HEK293 (cell line): Measurements from ENCODE around the gene RAD21L1.
"Not testable (repeated sequence)": the region's sequence is repeated elsewhere in the genome, so short reads cannot be mapped to it uniquely, and the experiment has no call there.

ENCODE experiments used
- CTCF ChIA-PET: fragments of 350-600 bp; formaldehyde crosslinking; extraction: SDS; loops from one replicate; lab custom pipeline; 2021; ENCODE audit warnings: antibody characterized with exemption; lab: Yijun Ruan, JAX
- POLR2A ChIA-PET: fragments of 300-600 bp; formaldehyde crosslinking; extraction: SDS; loops from one replicate; lab custom pipeline; 2020; ENCODE audit warnings: antibody characterized with exemption, inconsistent platforms; lab: Yijun Ruan, JAX
- H3K27ac ChIP-seq: fragments of 200-500 bp; sonication (Bioruptor generic); 2 replicates; pipeline ENCODE4 v1.5.1; 2014; ENCODE audit warnings: low read depth, low read length, control low read depth, inconsistent platforms; ENCODE audit errors: extremely low read depth
- H3K36me3 ChIP-seq, 2 experiments: fragments of 200-500 bp in 1 of 2; sonication (Bioruptor generic) in 1 of 2; 1 replicate in 1 of 2; 2 replicates in 1 of 2; pipeline ENCODE4 v1.5.1; 2014 to 2017; ENCODE audit warnings: inconsistent platforms in 2 of 2, low read length in 2 of 2; ENCODE audit not compliant: control insufficient read depth in 2 of 2, insufficient read depth in 1 of 2
- H3K4me1 ChIP-seq: fragments of 200-500 bp; sonication (Bioruptor generic); 2 replicates; pipeline ENCODE4 v1.5.1; 2014; ENCODE audit warnings: mild to moderate bottlenecking, low read length, inconsistent platforms; ENCODE audit not compliant: control insufficient read depth, insufficient read depth
- H3K4me3 ChIP-seq: 2 replicates; pipeline ENCODE4 v1.5.1; 2011; ENCODE audit warnings: low read depth, mild to moderate bottlenecking, control low read depth, low read length, moderate library complexity
- H3K9me3 ChIP-seq: fragments of 200-500 bp; sonication (Bioruptor generic); 2 replicates; pipeline ENCODE4 v1.5.1; 2014; ENCODE audit warnings: low read depth, low read length, inconsistent platforms; ENCODE audit not compliant: control insufficient read depth, insufficient read depth
- BCL6B ChIP-seq: fragments of 450-650 bp; formaldehyde crosslinking; IDR thresholded peaks from 2 replicates; pipeline ENCODE4 v1.5.1; 2017; ENCODE audit warnings: missing biosample characterization, missing genetic modification characterization
- CTCF ChIP-seq: fragments of 450-650 bp; formaldehyde crosslinking; IDR thresholded peaks from 2 replicates; pipeline ENCODE4 v1.5.1; 2016; ENCODE audit warnings: missing biosample characterization, missing genetic modification characterization
- HIC1 ChIP-seq: fragments of 450-650 bp; formaldehyde crosslinking; IDR thresholded peaks from 2 replicates; pipeline ENCODE4 v1.5.1; 2016; ENCODE audit warnings: missing biosample characterization, missing genetic modification characterization
- HOXA7 ChIP-seq: sonication (generic); formaldehyde crosslinking; IDR thresholded peaks from 2 replicates; pipeline ENCODE4 v1.8.1; 2022; ENCODE audit warnings: missing genetic modification reagents, borderline replicate concordance
- HOXC10 ChIP-seq: sonication (generic); formaldehyde crosslinking; IDR thresholded peaks from 2 replicates; pipeline ENCODE4 v1.8.1; 2023; ENCODE audit warnings: mild to moderate bottlenecking, missing genetic modification reagents
- MYNN ChIP-seq: fragments of 450-650 bp; formaldehyde crosslinking; IDR thresholded peaks from 2 replicates; pipeline ENCODE4 v1.5.1; 2016; ENCODE audit warnings: missing biosample characterization, missing genetic modification characterization, borderline replicate concordance
- OSR2 ChIP-seq: fragments of 450-650 bp; formaldehyde crosslinking; IDR thresholded peaks from 2 replicates; pipeline ENCODE4 v1.5.1; 2016; ENCODE audit warnings: missing biosample characterization, missing genetic modification characterization
- ZNF146 ChIP-seq: fragments of 450-650 bp; formaldehyde crosslinking; IDR thresholded peaks from 2 replicates; pipeline ENCODE4 v1.5.1; 2016; ENCODE audit warnings: missing biosample characterization, missing genetic modification characterization
- ZNF2 ChIP-seq: fragments of 450-650 bp; formaldehyde crosslinking; IDR thresholded peaks from 2 replicates; pipeline ENCODE4 v1.5.1; 2016; ENCODE audit warnings: missing biosample characterization, missing genetic modification characterization
- ZNF24 ChIP-seq: fragments of 450-650 bp; formaldehyde crosslinking; IDR thresholded peaks from 2 replicates; pipeline ENCODE4 v1.5.1; 2016; ENCODE audit warnings: missing biosample characterization, missing genetic modification characterization
- ZNF302 ChIP-seq: fragments of 450-650 bp; formaldehyde crosslinking; IDR thresholded peaks from 2 replicates; pipeline ENCODE4 v1.5.1; 2016; ENCODE audit warnings: missing biosample characterization, missing genetic modification characterization, low read depth
- ZNF335 ChIP-seq: fragments of 450-650 bp; formaldehyde crosslinking; conservative IDR thresholded peaks from 2 replicates; pipeline ENCODE4 v1.5.1; 2016; ENCODE audit warnings: missing biosample characterization, missing genetic modification characterization
- ZNF433 ChIP-seq: fragments of 450-650 bp; formaldehyde crosslinking; IDR thresholded peaks from 2 replicates; pipeline ENCODE4 v1.5.1; 2016; ENCODE audit warnings: missing biosample characterization, missing genetic modification characterization, low read depth
- ZNF513 ChIP-seq: fragments of 450-650 bp; IDR thresholded peaks from 2 replicates; pipeline ENCODE4 v1.5.1; 2018; ENCODE audit warnings: missing biosample characterization, missing genetic modification characterization
- ZNF549 ChIP-seq: fragments of 450-650 bp; IDR thresholded peaks from 2 replicates; pipeline ENCODE4 v1.5.1; 2018; ENCODE audit warnings: missing biosample characterization, missing genetic modification characterization, mild to moderate bottlenecking, inconsistent platforms, moderate library complexity
- ZNF791 ChIP-seq: fragments of 450-650 bp; formaldehyde crosslinking; IDR thresholded peaks from 2 replicates; pipeline ENCODE4 v1.5.1; 2016; ENCODE audit warnings: missing biosample characterization, missing genetic modification characterization
- ZSCAN5A ChIP-seq: fragments of 450-650 bp; formaldehyde crosslinking; IDR thresholded peaks from 2 replicates; pipeline ENCODE4 v1.5.1; 2016; ENCODE audit warnings: missing biosample characterization, missing genetic modification characterization

RAD21L1 gene

GRCh38 chr20:1215386-1216170 lies 10.3 kb upstream of the RAD21L1 start (continued):
- TF ChIP-seq ZNF513 (tag by site-specific recombination), result no peak

GRCh38 chr20:1216527-1217427 lies 9.1 kb upstream of the RAD21L1 start:
- CTCF ChIA-PET, result interaction anchor here (1.0 kb wide), 1 partner anchor 287 kb away, joined by 3 read pairs; no protein-coding TSS in a partner anchor
- POLR2A ChIA-PET, result not testable (repeated sequence)

GRCh38 chr20:1222750-1223149 lies 3.1 kb upstream of the RAD21L1 start:
- CTCF ChIA-PET, H3K36me3 ChIP-seq, POLR2A ChIA-PET, H3K9me3 ChIP-seq, H3K27ac ChIP-seq, H3K4me3 ChIP-seq, H3K4me1 ChIP-seq: not testable (repeated sequence)
- peak; percentile 76; the same call in 1 of the 2 replicates for TF ChIP-seq ZNF146

More at GRCh38 chr20:1216527-1217427, 9.1 kb upstream of the RAD21L1 start:
- H3K9me3 ChIP-seq, H3K27ac ChIP-seq, H3K4me3 ChIP-seq, H3K36me3 ChIP-seq, H3K4me1 ChIP-seq: not testable (repeated sequence)

GRCh38 chr20:1224205-1224890 lies 1.5 kb upstream of the RAD21L1 start:
- CTCF ChIA-PET, result interaction anchor here (1.1 to 1.5 kb wide), 2 partner anchors 11 to 280 kb away, joined by 4 to 9 read pairs; no protein-coding TSS in a partner anchor
- TF ChIP-seq HOXC10, result no peak
- no peak for TF ChIP-seq ZNF302 (tag by site-specific recombination)
- TF ChIP-seq OSR2 (tag by site-specific recombination), result no peak
- no peak for TF ChIP-seq MYNN (tag by site-specific recombination)
- TF ChIP-seq ZNF791 (tag by site-specific recombination), result no peak
- no peak for TF ChIP-seq BCL6B (tag by site-specific recombination)
- no peak for TF ChIP-seq ZNF549 (tag by site-specific recombination)
- TF ChIP-seq ZSCAN5A, result no peak
- TF ChIP-seq HOXA7 (CRISPR knock-in tag), result no peak
- TF ChIP-seq CTCF (tag by site-specific recombination), result no peak
- TF ChIP-seq HIC1, result no peak
- no peak for TF ChIP-seq ZNF24 (tag by site-specific recombination)
- TF ChIP-seq ZNF433 (tag by site-specific recombination), result no peak
- TF ChIP-seq ZNF335 (tag by site-specific recombination), result no peak
- no peak for TF ChIP-seq ZNF2 (tag by site-specific recombination)

More at GRCh38 chr20:1224205-1224890, 1.5 kb upstream of the RAD21L1 start:
- H3K4me3 ChIP-seq, result no peak overlapping the region
- no peaks in the 10 kb centered on the region for H3K9me3 ChIP-seq
- H3K36me3 ChIP-seq, result no peaks in the 10 kb centered on the region
- 0 out of 2 replicates have a peak, but pooled peaks cover 2% of the 10 kb centered on the region for H3K4me1 ChIP-seq
- no peak overlapping the region for H3K27ac ChIP-seq
- POLR2A ChIA-PET, result no interaction called here
